ENCODE data around the gene MRS2.

MRS2 gene

GRCh38 chr6:24451581-24452388, 49.0 kb downstream of the MRS2 start:
- Histone ChIP-seq H3K36me3 (ENCODE audit: control insufficient read depth, insufficient read depth, low read length) (no peaks in the 10 kb centered on the region), H3K4me3 (replicated peaks; ENCODE audit: low read depth, low read length) (no peak overlapping the region), H3K27me3 (replicated peaks; ENCODE audit: control insufficient read depth, insufficient read depth, low read length) (no peaks in the 10 kb centered on the region)
- no peak for TF ChIP-seq CTCF (IDR thresholded peaks at IDR 0.05; ENCODE audit: insufficient read depth, low read length, poor library complexity, severe bottlenecking)
- DNase-seq (ENCODE audit: extremely low read depth, insufficient read length) = no peak

GRCh38 chr6:24453921-24454320, 51.2 kb downstream of the MRS2 start:
- DNase-seq (ENCODE audit: extremely low read depth, insufficient read length) = no peak
- H3K4me3 ChIP-seq (replicated peaks; ENCODE audit: low read depth, low read length) = no peak overlapping the region
- TF ChIP-seq CTCF (IDR thresholded peaks at IDR 0.05; ENCODE audit: insufficient read depth, low read length, poor library complexity, severe bottlenecking) = no peak
- no peaks in the 10 kb centered on the region for H3K36me3 ChIP-seq (ENCODE audit: control insufficient read depth, insufficient read depth, low read length)
- no peaks in the 10 kb centered on the region for H3K27me3 ChIP-seq (replicated peaks; ENCODE audit: control insufficient read depth, insufficient read depth, low read length)

- no peak for DNase-seq (ENCODE audit: extremely low read depth, insufficient read length)
Measured at GRCh38 chr6:24454452-24454851, 51.7 kb downstream of the MRS2 start.

GRCh38 chr6:24455061-24455460, 52.3 kb downstream of the MRS2 start:
- Histone ChIP-seq H3K36me3 (ENCODE audit: control insufficient read depth, insufficient read depth, low read length) (no peaks in the 10 kb centered on the region), H3K27me3 (replicated peaks; ENCODE audit: control insufficient read depth, insufficient read depth, low read length) (no peaks in the 10 kb centered on the region), H3K4me3 (replicated peaks; ENCODE audit: low read depth, low read length) (no peak overlapping the region)
- no peak for TF ChIP-seq CTCF (IDR thresholded peaks at IDR 0.05; ENCODE audit: insufficient read depth, low read length, poor library complexity, severe bottlenecking)
- DNase-seq (ENCODE audit: extremely low read depth, insufficient read length) = no peak

More at GRCh38 chr6:24454452-24454851, 51.7 kb downstream of the MRS2 start:
- H3K4me3 ChIP-seq (replicated peaks; ENCODE audit: low read depth, low read length) = no peak overlapping the region
- H3K36me3 ChIP-seq (ENCODE audit: control insufficient read depth, insufficient read depth, low read length) = no peaks in the 10 kb centered on the region
- no peak for TF ChIP-seq CTCF (IDR thresholded peaks at IDR 0.05; ENCODE audit: insufficient read depth, low read length, poor library complexity, severe bottlenecking)
- H3K27me3 ChIP-seq (replicated peaks; ENCODE audit: control insufficient read depth, insufficient read depth, low read length) = no peaks in the 10 kb centered on the region

- Histone ChIP-seq H3K36me3 (ENCODE audit: control insufficient read depth, insufficient read depth, low read length) (no peaks in the 10 kb centered on the region), H3K27me3 (replicated peaks; ENCODE audit: control insufficient read depth, insufficient read depth, low read length) (no peaks in the 10 kb centered on the region), H3K4me3 (replicated peaks; ENCODE audit: low read depth, low read length) (no peak overlapping the region)
- no peak for DNase-seq (ENCODE audit: extremely low read depth, insufficient read length)
- TF ChIP-seq CTCF (IDR thresholded peaks at IDR 0.05; ENCODE audit: insufficient read depth, low read length, poor library complexity, severe bottlenecking) = no peak
Measured at GRCh38 chr6:24458134-24458533, 55.4 kb downstream of the MRS2 start.
